AG08395 (cell line): ENCODE results near the gene OR11H6.
"Not testable (repeated sequence)": the region's sequence is repeated elsewhere in the genome, so short reads cannot be mapped to it uniquely, and the experiment has no call there.

Experiments
- DNase-seq: peaks from one replicate; pipeline ENCODE4 v3.0.0; 2012; ENCODE audit warnings: mixed read lengths, low spot score

OR11H6 gene

GRCh38 chr14:20264361-20264760 lies 40.9 kb downstream of the OR11H6 start:
- DNase-seq, result not testable (repeated sequence)

- no peak for DNase-seq
Measured at GRCh38 chr14:20274062-20274461, 50.6 kb downstream of the OR11H6 start.
